GM19467 (cell line): ENCODE measurements around the gene AGR3.
"Not testable (repeated sequence)": the region's sequence is repeated elsewhere in the genome, so short reads cannot be mapped to it uniquely, and the experiment has no call there.

Source experiments
- ATAC-seq: cut with Tn5 transposase; IDR thresholded peaks from one replicate; pipeline ENCODE4 v1.9.1; 2021; ENCODE audit warnings: mild to moderate bottlenecking, moderate library complexity; ENCODE audit not compliant: unreplicated experiment

The AGR3 gene

GRCh38 chr7:16891874-16892643 is 10.3 kb upstream of the AGR3 start:
- no peak for ATAC-seq

- ATAC-seq, result no peak
These were observed 9.6 kb upstream of the AGR3 start for GRCh38 chr7:16891338-16891737.

GRCh38 chr7:16889851-16890415 is 8.2 kb upstream of the AGR3 start:
- no peak for ATAC-seq

- ATAC-seq, result no peak
These were observed 7.5 kb upstream of the AGR3 start for GRCh38 chr7:16889305-16889704.

- ATAC-seq, result no peak
These were observed 2.1 kb upstream of the AGR3 start for GRCh38 chr7:16883918-16884317.

- no peak for ATAC-seq
These were observed 1.2 kb downstream of the AGR3 start for GRCh38 chr7:16880554-16880953.

GRCh38 chr7:16879181-16879580 is 2.6 kb downstream of the AGR3 start:
- no peak for ATAC-seq

GRCh38 chr7:16875861-16876260 is 5.9 kb downstream of the AGR3 start:
- ATAC-seq, result no peak

GRCh38 chr7:16874066-16874465 is 7.7 kb downstream of the AGR3 start:
- ATAC-seq, result no peak

DNA sequence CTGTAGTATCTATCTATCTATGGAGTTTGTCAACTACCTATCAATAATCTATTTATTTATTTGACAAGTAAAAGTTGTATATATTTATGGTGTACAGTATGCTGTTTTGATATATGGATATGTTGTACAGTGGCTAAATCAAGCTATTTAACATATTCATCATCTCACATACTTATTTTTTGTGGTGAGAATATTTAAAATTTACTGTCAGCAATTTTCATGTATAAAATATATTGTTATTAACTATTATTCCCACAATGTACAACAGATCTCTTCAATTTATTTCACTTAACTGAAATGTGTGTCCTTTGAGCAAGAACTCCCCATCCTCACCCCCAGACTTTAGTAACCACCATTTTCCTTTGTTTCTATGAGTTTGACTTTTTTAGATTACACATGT is 14.5 kb downstream of the AGR3 start:
- no peak for ATAC-seq

- ATAC-seq, result not testable (repeated sequence)
These were observed 28.6 kb downstream of the AGR3 start for GRCh38 chr7:16853189-16853588.

DNA sequence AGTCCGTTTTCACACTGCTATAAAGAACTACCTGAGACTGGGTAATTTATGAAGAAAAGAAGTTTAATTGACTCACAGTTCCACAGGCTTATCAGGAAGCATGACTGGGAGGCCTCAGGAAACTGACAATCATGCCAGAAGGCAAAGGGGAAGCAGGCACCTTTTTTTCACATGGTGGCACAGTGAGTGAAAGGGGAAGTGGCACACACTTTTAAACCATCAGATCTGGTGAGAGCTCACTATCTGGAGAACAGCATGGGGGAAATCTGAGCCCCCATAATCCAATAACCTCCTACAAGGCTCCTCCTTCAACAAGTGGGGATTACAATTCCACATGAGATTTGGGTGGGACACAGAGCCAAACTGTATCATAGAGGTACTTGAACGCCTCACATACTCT is 30.0 kb downstream of the AGR3 start:
- ATAC-seq, result no peak

DNA sequence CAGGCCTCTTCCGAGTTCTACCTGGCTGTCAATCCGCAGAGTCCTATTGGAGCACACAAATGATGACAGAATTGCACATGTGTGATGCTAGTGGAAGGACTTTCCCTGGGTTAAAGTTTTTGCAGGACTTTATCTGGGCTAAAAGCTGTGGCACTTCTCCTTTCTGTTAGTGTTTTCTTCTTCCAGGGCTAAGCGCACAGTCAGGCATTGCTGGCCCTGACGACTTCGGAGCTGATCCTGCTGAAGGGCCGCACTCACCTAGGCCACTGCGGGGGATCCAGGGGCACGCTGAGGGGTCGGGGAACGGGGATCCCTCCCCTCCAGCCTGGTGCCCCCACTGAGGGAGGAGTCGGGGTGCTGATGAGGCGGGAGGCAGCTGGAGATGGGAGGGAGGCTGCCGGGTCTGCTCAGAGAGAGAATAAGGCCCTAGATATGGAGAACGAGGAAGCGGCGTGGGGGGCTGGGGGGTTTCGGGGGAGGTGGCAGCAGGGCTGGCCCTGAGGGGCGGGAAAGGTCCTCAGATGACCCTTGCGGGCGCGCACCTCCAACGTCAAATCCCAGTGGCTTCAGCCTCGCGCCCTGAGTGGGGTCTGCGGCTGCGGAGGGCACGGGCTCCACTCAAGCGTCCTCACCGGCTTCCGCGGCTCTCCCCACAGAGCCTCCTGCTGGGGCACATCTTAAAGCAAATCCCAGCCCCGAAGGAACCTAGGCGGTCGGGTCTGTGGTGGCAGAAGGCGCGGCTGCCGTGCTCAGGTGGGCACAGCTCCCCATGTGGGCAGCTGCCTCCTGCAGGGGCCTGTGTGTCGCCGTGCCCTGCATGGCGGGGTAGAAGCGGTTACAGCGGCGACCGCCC is 30.9 kb downstream of the AGR3 start:
- ATAC-seq, result no peak

GRCh38 chr7:16849296-16850148 is 32.3 kb downstream of the AGR3 start:
- ATAC-seq, result no peak

GRCh38 chr7:16847381-16847860 is 34.4 kb downstream of the AGR3 start:
- ATAC-seq, result no peak

- ATAC-seq, result no peak
These were observed 35.1 kb downstream of the AGR3 start for GRCh38 chr7:16846601-16847165.

GRCh38 chr7:16845746-16846145 is 36.0 kb downstream of the AGR3 start:
- no peak for ATAC-seq

DNA sequence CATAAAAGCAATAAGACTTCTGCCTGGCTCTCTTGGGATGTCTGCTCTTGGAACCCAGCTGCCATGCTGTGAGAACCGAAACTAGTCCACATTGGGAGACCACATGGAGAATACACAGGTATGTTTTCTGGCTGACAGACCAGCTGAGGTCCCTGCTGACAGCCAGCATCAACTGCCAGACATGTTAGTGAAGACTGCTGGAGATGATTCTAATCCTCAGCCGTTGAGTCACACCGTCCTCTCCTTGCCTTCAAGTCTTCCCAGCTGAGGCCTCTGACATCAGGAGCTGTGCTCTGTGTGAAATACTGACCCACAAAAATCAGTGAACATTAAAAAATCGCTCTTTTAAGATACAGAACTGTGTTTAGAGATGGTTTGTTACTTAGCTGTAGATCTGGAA is 40.1 kb downstream of the AGR3 start:
- ATAC-seq, result no peak

GRCh38 chr7:16840094-16840493 is 41.7 kb downstream of the AGR3 start:
- no peak for ATAC-seq

GRCh38 chr7:16839646-16840045 is 42.1 kb downstream of the AGR3 start:
- ATAC-seq, result no peak
